Measurements from ENCODE around the gene TRIM2. TPM values are rescaled to one million over a fixed set of nuclear protein-coding genes. Genes with fewer than 3 reads are reported as not detected.

TRIM2 gene
- total RNA-seq, 1 donor from 2014 or later = 35.9 TPM

DNA sequence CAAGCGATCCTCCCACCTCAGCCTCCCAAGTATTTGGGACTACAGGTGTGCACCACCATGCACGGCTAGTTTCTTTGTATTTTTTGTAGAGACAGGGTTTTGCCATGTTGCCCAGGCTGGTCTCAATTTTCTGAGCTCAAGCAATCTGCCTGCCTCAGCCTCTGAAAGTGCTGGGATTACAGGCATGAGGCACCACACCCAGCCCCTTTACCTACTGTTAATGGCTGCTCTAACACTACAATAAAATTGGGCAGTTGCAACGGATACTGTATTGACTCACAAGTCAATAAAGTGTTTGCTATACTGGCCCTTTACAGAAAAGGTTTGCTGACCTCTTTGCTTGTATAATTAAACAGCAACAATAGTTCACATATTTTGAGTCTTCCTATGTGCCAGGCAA, 41.5 kb downstream of the TRIM2 start:
- Histone ChIP-seq H3K4me3 (no peak overlapping the region), H3K9me3 (no peaks in the 10 kb centered on the region), H3K27me3 (no peaks in the 10 kb centered on the region), H3K27ac (no peak overlapping the region), H3K36me3 (no peaks in the 10 kb centered on the region), H3K4me1 (peaks cover 5% of the 10 kb centered on the region)
- intact Hi-C loops (cut with DNase I) = no loop called here
- DNase-seq (no peak), ATAC-seq (no peak)
- TF ChIP-seq, protein P1, sequence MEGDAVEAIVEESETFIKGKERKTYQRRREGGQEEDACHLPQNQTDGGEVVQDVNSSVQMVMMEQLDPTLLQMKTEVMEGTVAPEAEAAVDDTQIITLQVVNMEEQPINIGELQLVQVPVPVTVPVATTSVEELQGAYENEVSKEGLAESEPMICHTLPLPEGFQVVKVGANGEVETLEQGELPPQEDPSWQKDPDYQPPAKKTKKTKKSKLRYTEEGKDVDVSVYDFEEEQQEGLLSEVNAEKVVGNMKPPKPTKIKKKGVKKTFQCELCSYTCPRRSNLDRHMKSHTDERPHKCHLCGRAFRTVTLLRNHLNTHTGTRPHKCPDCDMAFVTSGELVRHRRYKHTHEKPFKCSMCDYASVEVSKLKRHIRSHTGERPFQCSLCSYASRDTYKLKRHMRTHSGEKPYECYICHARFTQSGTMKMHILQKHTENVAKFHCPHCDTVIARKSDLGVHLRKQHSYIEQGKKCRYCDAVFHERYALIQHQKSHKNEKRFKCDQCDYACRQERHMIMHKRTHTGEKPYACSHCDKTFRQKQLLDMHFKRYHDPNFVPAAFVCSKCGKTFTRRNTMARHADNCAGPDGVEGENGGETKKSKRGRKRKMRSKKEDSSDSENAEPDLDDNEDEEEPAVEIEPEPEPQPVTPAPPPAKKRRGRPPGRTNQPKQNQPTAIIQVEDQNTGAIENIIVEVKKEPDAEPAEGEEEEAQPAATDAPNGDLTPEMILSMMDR (IDR thresholded peaks at IDR 0.05) = no peak

DNA sequence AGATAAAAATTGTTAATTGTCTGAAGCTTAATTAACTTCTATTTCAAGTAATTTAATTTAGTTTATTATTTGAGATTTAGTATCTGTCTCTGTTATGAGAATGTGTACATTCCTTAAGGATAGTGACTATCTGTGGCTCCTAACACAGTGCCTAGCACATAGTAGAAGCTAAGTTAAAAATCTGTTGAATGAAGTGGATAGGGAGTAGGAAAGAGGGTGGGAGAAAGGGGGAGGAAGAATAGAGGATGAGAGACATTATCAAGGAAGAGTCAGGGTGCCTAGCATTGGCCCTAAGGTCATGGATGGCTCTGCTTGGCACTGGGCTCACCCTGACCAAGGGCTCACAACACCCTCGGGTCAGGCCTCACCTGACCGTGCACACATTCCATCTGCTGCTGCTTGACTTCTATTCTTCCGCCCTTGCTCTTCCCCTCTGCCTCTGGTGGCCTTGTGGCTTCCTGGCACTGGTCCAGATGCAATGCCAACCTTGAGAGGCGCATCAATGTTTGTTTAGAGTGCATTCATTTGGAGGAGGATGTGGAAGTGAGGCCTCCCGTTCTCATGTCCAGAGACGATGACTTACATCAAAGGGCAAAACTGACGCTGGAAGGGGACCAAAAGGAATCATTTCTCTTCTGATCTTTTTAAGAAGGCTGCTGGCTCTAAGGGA, 42.3 kb downstream of the TRIM2 start:
- no peaks in the 10 kb centered on the region for H3K27me3 ChIP-seq
- H3K9me3 ChIP-seq = no peaks in the 10 kb centered on the region
- intact Hi-C loops (cut with DNase I) = no loop called here
- DNase-seq (no peak), ATAC-seq (no peak)
- no peak overlapping the region for H3K27ac ChIP-seq
- TF ChIP-seq, protein P1 (IDR thresholded peaks at IDR 0.05) = no peak
- no peak overlapping the region for H3K4me3 ChIP-seq
- no peaks in the 10 kb centered on the region for H3K36me3 ChIP-seq
- H3K4me1 ChIP-seq = peaks cover 5% of the 10 kb centered on the region

DNA sequence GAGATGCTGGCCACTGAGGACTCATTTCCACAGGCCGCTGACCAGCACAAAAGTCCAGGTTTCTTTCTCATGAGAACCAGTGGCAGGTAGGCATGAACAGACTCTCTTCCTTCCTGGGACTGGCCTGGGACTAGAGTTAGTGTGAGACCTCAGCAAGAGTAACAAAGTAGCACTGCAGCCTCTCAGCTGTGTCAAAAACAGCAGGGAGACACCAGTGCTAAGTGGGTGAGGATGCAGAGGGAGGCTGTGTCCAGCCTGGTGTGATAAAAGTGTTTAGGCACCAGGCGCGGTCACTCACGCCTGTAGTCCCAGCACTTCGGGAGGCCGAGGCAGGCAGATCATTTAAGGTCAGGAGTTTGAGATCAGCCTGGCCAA, 42.9 kb downstream of the TRIM2 start:
- ATAC-seq = no peak
- Histone ChIP-seq H3K27ac (no peak overlapping the region), H3K4me1 (peaks cover 5% of the 10 kb centered on the region), H3K27me3 (no peaks in the 10 kb centered on the region), H3K36me3 (no peaks in the 10 kb centered on the region), H3K9me3 (no peaks in the 10 kb centered on the region), H3K4me3 (no peak overlapping the region)
- no peak for DNase-seq
- intact Hi-C loops (cut with DNase I) = no loop called here
- TF ChIP-seq, protein P1 (IDR thresholded peaks at IDR 0.05) = no peak

DNA sequence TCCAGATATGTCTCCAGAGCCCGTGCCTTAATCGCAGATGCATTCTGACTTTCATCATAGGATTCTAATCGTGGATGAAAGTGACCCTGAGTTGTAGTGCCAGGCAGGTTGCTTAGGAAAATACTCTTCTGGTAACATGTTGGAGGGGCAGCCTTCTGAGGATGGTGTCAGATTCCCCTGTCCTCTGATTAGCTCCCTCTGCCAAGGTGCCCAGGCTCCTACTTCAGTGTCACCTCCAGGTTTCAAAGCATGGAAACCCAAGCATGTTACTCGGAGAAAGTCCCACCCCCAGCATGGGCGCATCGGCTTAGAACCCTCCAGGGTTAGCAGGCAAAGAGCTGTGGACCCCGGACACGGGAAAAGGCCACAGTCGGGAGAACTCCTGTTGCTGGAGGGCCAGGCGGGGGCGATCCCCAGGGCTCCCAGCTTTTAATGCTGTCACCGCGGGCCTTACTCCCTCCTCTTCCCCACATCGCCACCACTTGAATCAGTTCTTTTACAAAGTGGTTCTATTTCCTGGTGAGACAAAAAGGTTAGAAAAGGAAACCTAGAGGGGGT, 44.5 kb downstream of the TRIM2 start:
- peak; percentile 6 for ATAC-seq
- TF ChIP-seq, protein P1 (IDR thresholded peaks at IDR 0.05) = no peak
- H3K9me3 ChIP-seq = no peaks in the 10 kb centered on the region
- DNase-seq = no peak
- H3K27me3 ChIP-seq = no peaks in the 10 kb centered on the region
- intact Hi-C loops (cut with DNase I) = no loop called here
- H3K4me1 ChIP-seq = peaks cover 5% of the 10 kb centered on the region
- peak overlapping the region; percentile 54 for H3K4me3 ChIP-seq
- H3K36me3 ChIP-seq = no peaks in the 10 kb centered on the region
- no peak overlapping the region for H3K27ac ChIP-seq

DNA sequence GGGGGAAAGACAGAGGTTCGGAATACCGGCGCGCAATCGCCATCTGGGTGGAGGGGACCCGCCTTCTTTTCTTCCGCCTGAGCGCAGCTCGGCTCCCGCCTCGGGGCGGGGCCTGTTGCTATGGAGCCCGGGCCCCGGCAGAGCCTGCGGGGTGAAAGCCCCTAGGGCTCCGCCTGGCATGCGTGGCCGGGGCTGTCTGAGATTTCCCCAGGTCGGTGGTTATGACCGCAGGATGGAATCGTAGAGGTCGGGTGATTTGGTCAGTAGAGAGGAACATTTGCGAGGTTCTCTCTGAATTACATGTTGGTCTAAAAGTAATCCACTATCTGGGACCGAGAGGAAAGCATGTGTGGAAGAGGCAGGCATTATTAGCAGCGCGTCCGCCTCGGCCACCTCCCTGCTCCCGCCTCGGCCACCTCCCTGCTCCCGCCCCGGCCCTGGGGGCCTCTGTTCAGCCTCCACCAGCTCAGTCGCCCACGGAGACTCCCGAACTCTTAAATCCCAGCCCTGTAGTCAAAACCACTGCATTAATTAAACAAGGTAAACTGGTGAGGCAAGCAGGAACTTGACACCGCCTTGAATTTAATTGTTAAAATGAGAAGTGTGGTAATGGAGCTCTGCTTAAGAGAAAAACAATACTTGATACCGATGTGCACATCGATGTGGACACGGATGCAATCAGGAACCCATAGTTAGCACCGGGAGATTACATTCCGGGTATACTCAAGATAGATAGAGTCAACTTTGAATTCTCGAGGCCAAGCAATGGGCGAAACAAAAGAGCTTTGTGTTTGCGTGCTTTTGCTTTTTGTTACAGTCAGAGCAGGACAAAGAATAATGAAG, 45.2 kb downstream of the TRIM2 start:
- H3K4me1 ChIP-seq = peaks cover 5% of the 10 kb centered on the region
- H3K36me3 ChIP-seq = no peaks in the 10 kb centered on the region
- peak; percentile 95 for ATAC-seq
- TF ChIP-seq, protein P1 (IDR thresholded peaks at IDR 0.05) = no peak
- H3K4me3 ChIP-seq = peak overlapping the region; percentile 54
- no peaks in the 10 kb centered on the region for H3K9me3 ChIP-seq
- DNase-seq = peak; percentile 89
- intact Hi-C loops (cut with DNase I) = no loop called here
- H3K27ac ChIP-seq = peak overlapping the region; percentile 65
- H3K27me3 ChIP-seq = no peaks in the 10 kb centered on the region

All from upper lobe of right lung (tissue), 1 donor.